ENCODE measurements around the gene GINS3.
"Not testable (repeated sequence)": the region's sequence is repeated elsewhere in the genome, so short reads cannot be mapped to it uniquely, and the experiment has no call there.

Gene GINS3

GRCh38 chr16:58399718-58400633 is 7.7 kb downstream of the GINS3 start:
- Histone ChIP-seq H3K9ac (ENCODE audit: low read length) (no peak overlapping the region), H3K4me3 (ENCODE audit: low read length) (no peak overlapping the region), H3K27me3 (ENCODE audit: control insufficient read depth, insufficient read depth, low read length) (no peaks in the 10 kb centered on the region), H3K4me1 (ENCODE audit: control insufficient read depth, insufficient read depth, low read length) (no peaks in the 10 kb centered on the region), H3K36me3 (ENCODE audit: control insufficient read depth, insufficient read depth, low read length) (no peaks in the 10 kb centered on the region), H3K27ac (ENCODE audit: low read depth, low read length) (no peak overlapping the region)

DNA sequence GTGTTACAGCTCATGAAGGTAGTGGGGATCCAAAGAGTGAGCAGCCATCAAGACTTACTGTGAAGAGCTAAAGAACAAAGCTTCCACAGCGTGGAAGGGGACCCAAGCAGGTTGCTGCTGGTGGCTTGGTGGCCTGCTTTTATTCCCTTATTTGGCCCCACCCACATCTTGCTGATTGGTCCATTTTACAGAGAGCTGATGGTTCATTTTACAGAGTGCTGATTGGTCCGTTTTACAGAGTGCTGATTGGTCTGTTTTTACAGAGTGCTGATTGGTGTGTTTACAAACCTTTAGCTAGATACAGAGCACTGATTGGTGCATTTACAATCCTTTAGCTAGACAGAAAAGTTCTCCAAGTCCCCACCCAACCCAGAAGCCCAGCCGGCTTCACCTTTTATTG is 9.0 kb downstream of the GINS3 start:
- not testable (repeated sequence) for H3K9ac ChIP-seq (ENCODE audit: low read length); H3K4me1 ChIP-seq (ENCODE audit: control insufficient read depth, insufficient read depth, low read length); H3K4me3 ChIP-seq (ENCODE audit: low read length); H3K36me3 ChIP-seq (ENCODE audit: control insufficient read depth, insufficient read depth, low read length); H3K27me3 ChIP-seq (ENCODE audit: control insufficient read depth, insufficient read depth, low read length); H3K27ac ChIP-seq (ENCODE audit: low read depth, low read length)

DNA sequence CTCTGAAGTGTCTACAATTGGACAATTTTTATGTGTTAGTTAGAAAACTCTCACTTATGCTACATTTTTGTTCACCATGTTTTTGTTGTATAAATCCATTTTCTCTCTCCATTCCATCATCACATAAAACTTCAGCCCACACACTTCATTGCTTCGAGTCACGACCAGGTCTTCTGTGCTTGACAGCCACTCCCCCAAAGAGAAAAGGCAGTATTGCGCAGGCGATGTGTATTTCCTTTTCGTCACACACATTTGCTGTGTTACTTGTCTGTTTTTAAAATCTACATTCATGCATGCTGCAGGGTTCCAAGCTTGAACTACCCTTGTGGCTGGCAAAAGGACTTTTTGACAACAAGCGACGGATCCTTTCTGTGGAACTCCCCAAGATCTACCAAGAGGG is 10.5 kb downstream of the GINS3 start:
- Histone ChIP-seq H3K4me1 (ENCODE audit: control insufficient read depth, insufficient read depth, low read length) (no peaks in the 10 kb centered on the region), H3K9ac (ENCODE audit: low read length) (no peak overlapping the region), H3K36me3 (ENCODE audit: control insufficient read depth, insufficient read depth, low read length) (no peaks in the 10 kb centered on the region), H3K27ac (ENCODE audit: low read depth, low read length) (no peak overlapping the region), H3K27me3 (ENCODE audit: control insufficient read depth, insufficient read depth, low read length) (no peaks in the 10 kb centered on the region), H3K4me3 (ENCODE audit: low read length) (no peak overlapping the region)

GRCh38 chr16:58409316-58409973 is 17.2 kb downstream of the GINS3 start:
- no peak overlapping the region for H3K4me3 ChIP-seq (ENCODE audit: low read length)
- H3K9ac ChIP-seq (ENCODE audit: low read length): no peak overlapping the region
- no peaks in the 10 kb centered on the region for H3K4me1 ChIP-seq (ENCODE audit: control insufficient read depth, insufficient read depth, low read length)
- H3K27ac ChIP-seq (ENCODE audit: low read depth, low read length): no peak overlapping the region
- H3K36me3 ChIP-seq (ENCODE audit: control insufficient read depth, insufficient read depth, low read length): no peaks in the 10 kb centered on the region
- no peaks in the 10 kb centered on the region for H3K27me3 ChIP-seq (ENCODE audit: control insufficient read depth, insufficient read depth, low read length)

- H3K4me1 ChIP-seq (ENCODE audit: control insufficient read depth, insufficient read depth, low read length): no peaks in the 10 kb centered on the region
- H3K27me3 ChIP-seq (ENCODE audit: control insufficient read depth, insufficient read depth, low read length): no peaks in the 10 kb centered on the region
- no peaks in the 10 kb centered on the region for H3K36me3 ChIP-seq (ENCODE audit: control insufficient read depth, insufficient read depth, low read length)
- no peak overlapping the region for H3K9ac ChIP-seq (ENCODE audit: low read length)
- no peak overlapping the region for H3K4me3 ChIP-seq (ENCODE audit: low read length)
- no peak overlapping the region for H3K27ac ChIP-seq (ENCODE audit: low read depth, low read length)
Observed at GRCh38 chr16:58411336-58411735, 19.1 kb downstream of the GINS3 start.

DNA sequence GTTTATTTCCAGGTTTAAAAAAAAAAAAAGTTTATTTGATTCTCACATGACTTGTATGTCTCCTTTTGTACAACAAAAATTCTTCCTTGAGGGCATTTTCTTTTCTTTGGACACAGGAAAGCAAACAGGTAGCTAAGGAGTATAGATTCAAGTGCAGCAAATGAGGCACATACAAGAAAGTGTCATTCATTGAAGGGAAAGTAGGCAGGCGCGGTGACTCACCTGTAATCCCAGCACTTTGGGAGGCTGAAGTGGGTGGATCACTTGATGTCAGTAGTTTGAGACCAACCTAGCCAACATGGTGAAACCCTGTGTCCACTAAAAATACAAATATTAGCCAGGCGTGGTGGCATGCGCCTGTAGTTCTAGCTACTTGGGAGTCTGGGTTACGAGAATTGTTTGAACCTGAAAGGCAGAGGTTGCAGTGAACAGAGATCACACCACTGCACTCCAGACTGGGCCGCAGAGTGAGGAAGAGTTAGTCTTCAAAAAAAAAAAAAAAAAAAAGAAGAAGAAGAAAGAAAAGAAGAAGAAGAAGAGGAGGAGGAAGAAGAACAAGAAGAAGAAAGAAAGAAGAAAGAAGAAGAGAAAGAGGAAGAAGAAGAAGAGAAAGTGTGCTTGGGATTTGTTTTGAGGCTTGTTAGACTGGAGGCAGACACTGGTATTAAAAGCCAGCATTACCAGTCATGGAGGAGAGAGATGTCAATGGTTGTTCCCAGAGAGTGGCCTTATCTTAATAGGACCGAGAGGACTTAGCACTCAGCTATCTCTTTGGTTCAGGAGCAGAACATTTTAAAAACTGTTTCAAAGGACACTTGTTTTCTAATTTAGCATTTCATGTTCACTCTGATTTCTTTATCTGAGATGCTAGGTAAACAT is 19.7 kb downstream of the GINS3 start:
- no peaks in the 10 kb centered on the region for H3K4me1 ChIP-seq (ENCODE audit: control insufficient read depth, insufficient read depth, low read length)
- no peak overlapping the region for H3K27ac ChIP-seq (ENCODE audit: low read depth, low read length)
- H3K36me3 ChIP-seq (ENCODE audit: control insufficient read depth, insufficient read depth, low read length): no peaks in the 10 kb centered on the region
- no peak overlapping the region for H3K4me3 ChIP-seq (ENCODE audit: low read length)
- no peaks in the 10 kb centered on the region for H3K27me3 ChIP-seq (ENCODE audit: control insufficient read depth, insufficient read depth, low read length)
- no peak overlapping the region for H3K9ac ChIP-seq (ENCODE audit: low read length)

DNA sequence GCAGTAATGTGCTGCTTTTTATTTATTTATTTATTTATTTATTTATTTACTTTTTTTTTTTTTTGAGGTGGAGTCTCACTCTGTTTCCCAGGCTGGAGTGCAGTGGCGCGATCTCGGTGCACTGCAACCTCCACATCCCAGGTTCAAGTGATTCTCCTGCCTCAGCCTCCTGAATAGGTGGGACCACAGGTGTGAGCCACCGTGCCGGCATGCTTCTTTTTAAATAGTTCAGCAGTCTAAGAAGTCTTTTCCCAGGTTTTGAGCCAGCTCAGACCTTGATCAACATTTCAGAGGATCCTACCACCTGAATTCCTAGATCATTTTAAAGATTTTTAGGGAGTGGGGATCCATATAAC is 20.3 kb downstream of the GINS3 start:
- not testable (repeated sequence) for H3K36me3 ChIP-seq (ENCODE audit: control insufficient read depth, insufficient read depth, low read length); H3K27ac ChIP-seq (ENCODE audit: low read depth, low read length); H3K27me3 ChIP-seq (ENCODE audit: control insufficient read depth, insufficient read depth, low read length); H3K4me1 ChIP-seq (ENCODE audit: control insufficient read depth, insufficient read depth, low read length); H3K4me3 ChIP-seq (ENCODE audit: low read length); H3K9ac ChIP-seq (ENCODE audit: low read length)

DNA sequence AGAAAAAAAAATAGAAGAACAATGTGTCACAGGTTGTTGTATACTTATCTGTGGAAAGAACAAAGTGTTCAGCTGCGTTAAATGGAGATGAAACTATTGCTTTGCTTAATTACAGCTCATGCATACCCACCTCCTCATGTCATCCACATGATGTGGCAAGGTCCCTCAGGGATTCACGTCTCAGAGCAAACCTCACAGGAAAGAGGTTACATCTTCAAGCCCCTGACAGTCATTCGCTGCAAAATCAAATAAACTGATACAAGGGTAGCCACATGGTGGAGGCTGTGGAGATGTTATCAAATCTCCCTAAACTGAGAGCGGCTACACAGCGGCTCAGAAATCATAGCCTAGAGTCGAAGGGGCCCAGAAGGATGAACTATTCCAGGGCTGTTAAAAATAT is 21.1 kb downstream of the GINS3 start:
- no peaks in the 10 kb centered on the region for H3K4me1 ChIP-seq (ENCODE audit: control insufficient read depth, insufficient read depth, low read length)
- H3K27me3 ChIP-seq (ENCODE audit: control insufficient read depth, insufficient read depth, low read length): no peaks in the 10 kb centered on the region
- H3K36me3 ChIP-seq (ENCODE audit: control insufficient read depth, insufficient read depth, low read length): no peaks in the 10 kb centered on the region
- H3K4me3 ChIP-seq (ENCODE audit: low read length): no peak overlapping the region
- no peak overlapping the region for H3K9ac ChIP-seq (ENCODE audit: low read length)
- no peak overlapping the region for H3K27ac ChIP-seq (ENCODE audit: low read depth, low read length)

DNA sequence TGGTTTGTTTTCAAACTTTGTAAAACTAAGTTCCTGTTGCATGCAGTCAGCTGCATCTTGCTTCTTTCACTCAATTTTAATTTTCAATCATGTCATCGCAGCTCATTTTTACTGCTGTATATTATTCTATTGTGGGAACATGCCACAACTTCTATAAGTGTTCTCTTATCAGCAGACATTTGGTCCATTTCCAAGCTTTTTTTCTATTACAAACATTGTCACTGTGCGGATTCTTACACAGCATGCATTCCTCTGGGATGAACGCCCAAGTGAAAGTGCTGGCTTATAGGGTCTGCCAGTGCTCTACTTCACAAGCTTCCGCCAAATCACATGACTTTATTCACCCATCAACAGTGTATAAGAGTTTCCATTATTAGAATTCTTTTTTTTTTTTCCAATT is 22.7 kb downstream of the GINS3 start:
- Histone ChIP-seq H3K4me1 (ENCODE audit: control insufficient read depth, insufficient read depth, low read length) (no peaks in the 10 kb centered on the region), H3K4me3 (ENCODE audit: low read length) (no peak overlapping the region), H3K9ac (ENCODE audit: low read length) (no peak overlapping the region), H3K27me3 (ENCODE audit: control insufficient read depth, insufficient read depth, low read length) (no peaks in the 10 kb centered on the region), H3K36me3 (ENCODE audit: control insufficient read depth, insufficient read depth, low read length) (no peaks in the 10 kb centered on the region), H3K27ac (ENCODE audit: low read depth, low read length) (no peak overlapping the region)

DNA sequence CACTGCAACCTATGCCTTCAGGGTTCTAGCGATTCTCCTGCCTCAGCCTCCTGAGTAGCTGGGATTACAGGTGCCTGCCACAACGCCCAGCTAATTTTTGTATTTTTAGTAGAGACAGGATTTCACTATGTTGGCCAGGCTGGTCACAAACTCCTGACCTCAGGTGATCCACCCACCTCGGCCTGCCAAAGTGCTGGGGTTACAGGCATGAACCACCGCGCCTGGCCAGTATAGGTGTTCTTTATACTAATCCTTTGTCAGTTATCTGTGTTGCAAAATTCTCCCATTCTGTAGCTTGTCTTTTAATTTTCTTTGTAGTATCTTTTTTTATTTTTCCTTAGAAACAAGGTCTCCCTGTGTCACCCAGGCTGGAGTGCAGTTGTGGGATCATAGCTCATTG is 23.7 kb downstream of the GINS3 start:
- H3K27ac ChIP-seq (ENCODE audit: low read depth, low read length): not testable (repeated sequence)

DNA sequence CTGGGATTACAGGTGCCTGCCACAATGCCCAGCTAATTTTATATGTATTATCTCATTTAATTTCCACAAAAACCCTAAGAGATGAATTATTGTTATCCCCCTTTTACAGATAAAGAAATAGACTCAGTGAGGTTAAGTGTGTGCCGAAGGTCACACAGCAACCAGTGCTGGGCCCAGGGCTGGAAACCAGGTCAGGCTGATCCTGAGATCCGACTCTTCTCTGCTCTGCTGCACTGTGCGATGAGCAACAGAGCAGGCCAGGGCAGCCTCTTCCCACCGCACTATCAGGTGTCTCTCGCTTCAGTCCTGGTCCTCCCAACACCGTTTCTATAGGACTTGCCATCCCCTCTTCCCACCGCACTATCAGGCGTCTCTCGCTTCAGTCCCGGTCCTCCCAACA is 24.8 kb downstream of the GINS3 start:
- H3K4me3 ChIP-seq (ENCODE audit: low read length): no peak overlapping the region
- no peaks in the 10 kb centered on the region for H3K27me3 ChIP-seq (ENCODE audit: control insufficient read depth, insufficient read depth, low read length)
- no peak overlapping the region for H3K27ac ChIP-seq (ENCODE audit: low read depth, low read length)
- H3K36me3 ChIP-seq (ENCODE audit: control insufficient read depth, insufficient read depth, low read length): no peaks in the 10 kb centered on the region
- no peak overlapping the region for H3K9ac ChIP-seq (ENCODE audit: low read length)
- H3K4me1 ChIP-seq (ENCODE audit: control insufficient read depth, insufficient read depth, low read length): no peaks in the 10 kb centered on the region

More for the DNA sequence above, 23.7 kb downstream of the GINS3 start:
- not testable (repeated sequence) for H3K9ac ChIP-seq (ENCODE audit: low read length); H3K4me3 ChIP-seq (ENCODE audit: low read length); H3K4me1 ChIP-seq (ENCODE audit: control insufficient read depth, insufficient read depth, low read length); H3K27me3 ChIP-seq (ENCODE audit: control insufficient read depth, insufficient read depth, low read length); H3K36me3 ChIP-seq (ENCODE audit: control insufficient read depth, insufficient read depth, low read length)

DNA sequence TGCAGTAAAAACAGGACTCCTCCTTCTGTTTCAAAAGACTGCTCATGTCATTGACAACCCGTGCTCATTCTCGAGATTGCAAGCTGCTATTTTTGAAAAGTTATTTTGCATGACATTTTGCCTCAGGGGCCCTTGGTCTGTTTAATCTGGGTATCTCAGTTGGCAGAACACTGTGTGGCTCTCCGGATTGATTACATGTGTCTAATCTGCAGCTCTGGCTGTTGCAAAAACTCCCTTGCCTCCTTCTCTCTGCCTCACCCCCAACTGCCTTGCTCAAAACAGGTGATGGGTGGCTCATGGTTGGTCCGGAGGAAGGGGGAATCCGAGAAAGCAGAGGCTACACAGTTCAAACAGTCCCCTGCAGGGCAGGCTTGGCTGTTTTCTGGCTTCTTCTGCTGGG is 25.3 kb downstream of the GINS3 start:
- H3K27ac ChIP-seq (ENCODE audit: low read depth, low read length): no peak overlapping the region
- H3K27me3 ChIP-seq (ENCODE audit: control insufficient read depth, insufficient read depth, low read length): no peaks in the 10 kb centered on the region
- no peak overlapping the region for H3K4me3 ChIP-seq (ENCODE audit: low read length)
- no peaks in the 10 kb centered on the region for H3K4me1 ChIP-seq (ENCODE audit: control insufficient read depth, insufficient read depth, low read length)
- H3K36me3 ChIP-seq (ENCODE audit: control insufficient read depth, insufficient read depth, low read length): no peaks in the 10 kb centered on the region
- H3K9ac ChIP-seq (ENCODE audit: low read length): no peak overlapping the region
